NB4 (cell line): Measurements from ENCODE around the gene TEAD1.

Experiments
- DNase-seq: peaks from one replicate; pipeline ENCODE4 v3.0.0; 2010; ENCODE audit warnings: low read depth
- H3K4me3 ChIP-seq: one replicate; pipeline ENCODE4 v1.5.1; 2011; ENCODE audit warnings: mild to moderate bottlenecking, low read depth, low read length, moderate library complexity
- CTCF ChIP-seq: IDR thresholded peaks from one replicate; pipeline ENCODE4 v1.5.1; 2012; ENCODE audit warnings: low read depth, low read length
- MAX ChIP-seq: IDR thresholded peaks from 2 replicates; pipeline ENCODE4 v1.6.1; 2011; ENCODE audit warnings: low read depth, low read length
- MYC ChIP-seq: IDR thresholded peaks from 2 replicates; pipeline ENCODE4 v1.6.1; 2011; ENCODE audit warnings: low read depth, low read length
- POLR2A ChIP-seq: IDR thresholded peaks from 2 replicates; pipeline ENCODE4 v1.6.1; 2011; ENCODE audit warnings: mild to moderate bottlenecking; ENCODE audit not compliant: insufficient read length; ENCODE audit errors: extremely low read depth

TEAD1 gene

GRCh38 chr11:12963792-12964536, 289.7 kb downstream of the TEAD1 start:
- no peak overlapping the region for H3K4me3 ChIP-seq
- peak; percentile 68 for TF ChIP-seq CTCF
- peak; percentile 37; the same call in 1 of the 2 replicates for TF ChIP-seq MYC
- TF ChIP-seq MAX = 0 out of 2 replicates have a peak, but pooled peaks have one; percentile 18
- no peak for TF ChIP-seq POLR2A
- peak; percentile 55 for DNase-seq

DNA sequence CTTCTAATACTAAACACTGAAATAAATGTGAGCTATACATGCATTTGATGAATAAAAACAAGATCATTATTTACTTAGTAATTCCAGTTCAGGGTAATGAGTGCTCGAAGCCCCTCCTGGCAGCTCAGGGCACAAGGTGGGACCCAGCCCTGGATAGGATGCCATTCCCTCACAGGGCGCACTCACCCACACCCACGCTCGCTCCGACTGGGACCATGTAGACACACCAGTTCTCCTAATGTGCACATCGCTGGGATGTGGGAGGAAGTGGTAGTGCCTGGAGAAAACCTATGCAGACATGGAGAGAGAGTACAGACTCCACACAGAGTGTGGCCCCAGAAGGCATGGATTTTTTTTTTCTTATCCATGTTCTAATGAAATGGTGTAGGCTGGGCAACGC, 290.4 kb downstream of the TEAD1 start:
- TF ChIP-seq POLR2A = no peak
- TF ChIP-seq CTCF = no peak
- no peak for TF ChIP-seq MAX
- TF ChIP-seq MYC = no peak
- no peak overlapping the region for H3K4me3 ChIP-seq
- no peak for DNase-seq

- no peak for DNase-seq
- H3K4me3 ChIP-seq = no peak overlapping the region
- TF ChIP-seq CTCF (no peak), MAX (no peak), MYC (no peak), POLR2A (no peak)
Measured at GRCh38 chr11:12966002-12966401, 291.8 kb downstream of the TEAD1 start.

- no peak for DNase-seq
- TF ChIP-seq POLR2A (no peak), CTCF (no peak), MAX (no peak), MYC (no peak)
- H3K4me3 ChIP-seq = no peak overlapping the region
Measured at GRCh38 chr11:12968101-12968500, 293.9 kb downstream of the TEAD1 start.

DNA sequence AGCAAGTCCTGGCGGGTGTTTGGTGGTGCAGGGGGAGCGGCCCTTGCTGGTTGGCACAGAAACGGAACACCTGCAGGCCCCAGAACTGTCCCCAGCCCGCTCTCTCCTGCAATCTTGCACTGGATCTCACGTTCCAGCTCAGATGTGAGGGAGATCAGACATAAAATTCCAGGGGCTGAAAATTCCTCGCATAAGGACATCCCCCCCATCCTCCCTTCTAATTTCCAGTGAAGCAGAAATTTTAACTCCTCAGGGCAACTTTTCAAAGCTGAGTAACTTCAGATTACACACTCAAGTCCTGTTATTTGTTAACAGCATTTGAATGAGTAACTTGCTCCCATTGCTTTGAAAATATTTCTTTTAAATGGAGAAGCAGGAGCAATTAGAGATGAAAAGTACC, 294.6 kb downstream of the TEAD1 start:
- no peak for DNase-seq
- TF ChIP-seq MAX = no peak
- H3K4me3 ChIP-seq = no peak overlapping the region

DNA sequence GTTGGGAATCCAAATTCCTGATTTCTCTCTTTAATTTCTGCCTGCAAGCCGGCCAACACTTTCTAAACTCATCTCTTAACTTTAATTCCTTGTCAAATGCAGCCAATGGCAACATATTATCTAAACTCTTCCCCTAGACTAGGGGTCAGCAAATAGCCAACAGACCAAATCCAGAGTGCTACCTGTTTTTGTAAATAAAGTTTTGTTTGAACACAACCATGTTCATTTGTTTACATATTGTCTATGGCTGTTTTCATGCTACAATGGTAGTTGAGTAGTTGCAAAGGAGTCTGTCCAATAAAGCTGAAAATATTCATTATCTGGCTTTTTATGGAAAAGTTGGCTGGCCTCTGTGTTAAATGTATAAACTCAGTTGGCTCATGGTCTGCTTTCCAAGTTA, 297.7 kb downstream of the TEAD1 start:
- TF ChIP-seq MAX = no peak
- TF ChIP-seq POLR2A = no peak
- TF ChIP-seq MYC = no peak
- no peak for TF ChIP-seq CTCF
- H3K4me3 ChIP-seq = no peak overlapping the region
- no peak for DNase-seq
